Measurements from ENCODE around the gene FZD8.

Gene FZD8

GRCh38 chr10:35600193-35600592 lies 41.9 kb downstream of the FZD8 start:
- DNase-seq: no peak

DNA sequence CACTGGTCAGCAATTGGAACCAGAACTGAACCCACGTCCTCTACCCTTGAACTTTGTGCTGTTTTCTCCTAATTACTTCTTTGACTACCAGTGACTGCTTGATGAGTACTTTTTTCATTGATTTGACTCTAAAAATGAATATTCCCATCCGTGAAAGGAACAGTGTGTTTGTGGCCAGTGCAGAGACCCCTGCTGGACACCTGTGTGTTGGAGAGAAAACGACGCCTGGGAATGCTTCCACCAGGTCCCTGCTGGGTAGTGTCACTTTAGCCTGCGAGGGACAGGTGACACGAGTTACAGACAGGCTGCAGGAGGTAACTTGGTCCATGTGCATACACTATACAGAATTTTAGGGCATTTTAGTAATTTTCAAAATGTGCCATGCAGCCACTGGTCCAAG lies 43.7 kb downstream of the FZD8 start:
- no peak for DNase-seq

GRCh38 chr10:35595106-35595505 lies 47.0 kb downstream of the FZD8 start:
- no peak for DNase-seq

DNA sequence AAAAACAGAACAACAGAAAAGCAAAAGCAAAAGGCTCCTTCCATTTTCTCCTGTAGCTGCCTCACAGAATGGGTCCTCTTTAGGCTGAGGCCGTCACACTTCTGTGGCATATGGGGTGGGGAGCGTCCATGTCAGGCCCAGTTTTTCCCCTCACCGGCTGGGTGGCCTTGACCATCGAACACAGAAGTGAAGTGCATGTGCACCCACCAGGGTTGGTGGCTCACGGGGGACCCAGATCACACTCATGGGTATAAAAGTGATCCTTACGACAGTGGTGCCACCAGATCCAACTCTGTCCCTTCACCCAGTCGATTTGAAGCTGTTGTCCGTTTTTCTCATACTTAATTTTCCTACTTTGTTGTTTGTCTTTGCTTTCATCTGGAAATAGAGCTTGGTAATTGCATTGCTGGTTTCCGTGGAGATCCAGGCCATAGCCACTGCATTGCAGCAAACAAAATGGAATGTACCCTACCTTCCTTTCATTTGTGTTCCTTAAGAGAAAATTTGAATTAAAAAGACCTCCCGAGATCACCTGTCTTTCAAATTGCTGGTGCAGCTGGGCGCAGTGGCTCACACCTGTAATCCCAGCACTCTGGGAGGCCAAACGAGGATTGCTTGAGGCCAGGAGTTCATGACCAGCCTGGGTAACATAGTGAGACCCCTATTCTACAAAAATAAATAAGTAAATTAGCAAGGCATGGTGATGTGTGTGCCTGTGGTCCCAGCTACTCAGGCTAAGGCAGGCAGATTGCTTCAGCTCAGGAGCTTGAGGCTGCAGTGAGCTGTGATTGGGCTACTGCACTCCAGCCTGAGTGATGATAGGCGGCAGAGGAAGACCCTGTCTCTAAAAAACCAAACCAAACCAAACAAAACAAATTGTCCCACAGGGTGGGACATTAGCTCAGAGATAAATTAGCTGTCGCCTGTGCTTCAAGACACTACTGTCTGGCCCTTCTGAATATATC lies 47.7 kb downstream of the FZD8 start:
- DNase-seq: no peak

GRCh38 chr10:35592441-35592840 lies 49.7 kb downstream of the FZD8 start:
- DNase-seq: no peak

- DNase-seq: no peak
These were observed 53.3 kb downstream of the FZD8 start for GRCh38 chr10:35588836-35589235.

All from NCI-H2081 treated with DMSO at 0.1 percent for 48 hours (cell line).